GM18951 (cell line): ENCODE results near the gene FSD1.

Experiments
- POLR2A ChIP-seq: IDR thresholded peaks from 4 replicates; pipeline ENCODE4 v1.6.1; 2011; ENCODE audit warnings: mild to moderate bottlenecking; ENCODE audit not compliant: insufficient read length, insufficient read depth; ENCODE audit errors: extremely low read depth
- in situ Hi-C: fragments of 300-500 bp; cut with MboI; formaldehyde crosslinking; loops from one replicate; pipeline ENCODE4 v1.12.0; 2022; ENCODE audit warnings: low sequenced_read_pairs, mixed read lengths, inconsistent platforms; ENCODE audit not compliant: unreplicated experiment

FSD1 gene

DNA sequence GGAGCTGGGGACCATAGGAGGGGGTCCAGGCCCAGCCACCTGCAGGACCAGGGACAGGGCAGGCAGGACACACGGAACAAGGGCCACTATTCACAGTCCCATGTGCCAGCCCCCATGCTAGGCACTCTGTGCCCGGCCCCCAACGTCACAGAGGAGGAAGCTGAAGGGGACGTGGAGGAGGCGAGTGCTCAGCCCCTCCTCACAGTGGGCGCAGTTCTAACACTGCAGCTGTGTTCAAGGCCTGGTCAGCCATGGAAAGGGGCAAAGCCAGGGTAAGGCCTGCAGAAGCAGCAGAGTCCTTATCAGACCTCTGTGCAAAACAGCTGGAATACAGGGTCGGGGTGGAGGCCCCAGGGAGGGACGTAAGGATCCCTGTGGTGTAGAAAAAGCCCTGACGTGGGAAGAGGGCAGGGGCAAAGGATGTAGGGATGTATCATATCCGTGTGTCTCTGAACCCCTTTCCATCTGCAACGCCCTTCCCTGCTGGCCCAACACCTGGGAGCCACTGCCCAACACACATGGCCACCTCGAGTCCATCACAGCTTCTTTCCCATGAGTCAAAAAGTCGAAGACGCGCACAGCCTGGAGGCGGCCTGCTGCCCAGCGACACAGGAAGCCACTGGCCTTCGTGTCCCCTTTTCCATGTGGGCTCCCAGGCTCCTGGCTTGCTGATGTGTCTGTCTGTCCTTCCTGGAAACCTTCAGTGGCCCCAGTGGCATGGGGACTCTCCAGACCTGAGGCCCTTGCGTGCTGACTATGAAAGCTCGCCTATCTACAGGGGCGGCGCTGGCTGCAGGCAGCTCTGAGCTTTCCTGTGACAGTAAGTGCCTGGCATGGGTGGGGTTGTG, 68.0 kb downstream of the FSD1 start:
- in situ Hi-C loops, result no loop called here
- TF ChIP-seq POLR2A, result no peak

DNA sequence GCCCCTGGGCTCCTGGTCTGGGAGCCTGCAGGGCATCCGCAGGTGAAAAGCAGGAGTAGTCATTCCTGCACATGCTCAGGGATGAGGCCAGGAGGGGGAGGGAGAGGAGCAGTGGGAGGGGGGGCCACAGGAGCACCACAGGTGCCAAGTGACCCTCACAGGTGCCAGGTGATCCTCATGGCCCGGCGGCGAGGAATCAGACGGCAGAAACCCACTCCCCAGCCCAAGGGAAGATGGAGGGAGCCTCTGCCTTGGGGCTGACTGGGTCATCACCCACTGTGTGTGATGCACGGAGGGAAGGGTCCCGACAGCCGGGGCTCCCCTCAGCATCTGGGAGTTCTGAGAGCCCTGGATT, 68.6 kb downstream of the FSD1 start:
- TF ChIP-seq POLR2A, result no peak
- in situ Hi-C loops, result no loop called here
